NCI-H1092 treated with DMSO at 0.1 percent for 48 hours (cell line): ENCODE measurements around the gene SYNPO.

Experiments
- DNase-seq: peaks from one replicate; lab custom pipeline; 2025; lab: John Stamatoyannopoulos, UW

The SYNPO gene

DNA sequence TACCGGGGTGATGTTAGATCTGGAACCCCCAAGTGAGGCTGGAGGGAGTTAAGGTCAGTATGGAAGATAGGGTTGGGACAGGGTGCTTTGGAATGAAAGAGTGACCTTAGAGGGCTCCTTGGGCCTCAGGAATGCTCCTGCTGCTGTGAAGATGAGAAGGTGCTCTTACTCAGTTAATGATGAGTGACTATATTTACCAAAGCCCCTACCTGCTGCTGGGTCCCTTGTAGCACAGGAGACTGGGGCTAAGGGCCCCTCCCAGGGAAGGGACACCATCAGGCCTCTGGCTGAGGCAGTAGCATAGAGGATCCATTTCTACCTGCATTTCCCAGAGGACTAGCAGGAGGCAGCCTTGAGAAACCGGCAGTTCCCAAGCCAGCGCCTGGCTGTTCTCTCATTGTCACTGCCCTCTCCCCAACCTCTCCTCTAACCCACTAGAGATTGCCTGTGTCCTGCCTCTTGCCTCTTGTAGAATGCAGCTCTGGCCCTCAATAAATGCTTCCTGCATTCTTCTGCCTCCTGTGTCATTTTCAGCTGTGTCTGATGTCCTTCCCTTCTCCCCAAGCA is 18.3 kb downstream of the SYNPO start:
- DNase-seq: no peak

DNA sequence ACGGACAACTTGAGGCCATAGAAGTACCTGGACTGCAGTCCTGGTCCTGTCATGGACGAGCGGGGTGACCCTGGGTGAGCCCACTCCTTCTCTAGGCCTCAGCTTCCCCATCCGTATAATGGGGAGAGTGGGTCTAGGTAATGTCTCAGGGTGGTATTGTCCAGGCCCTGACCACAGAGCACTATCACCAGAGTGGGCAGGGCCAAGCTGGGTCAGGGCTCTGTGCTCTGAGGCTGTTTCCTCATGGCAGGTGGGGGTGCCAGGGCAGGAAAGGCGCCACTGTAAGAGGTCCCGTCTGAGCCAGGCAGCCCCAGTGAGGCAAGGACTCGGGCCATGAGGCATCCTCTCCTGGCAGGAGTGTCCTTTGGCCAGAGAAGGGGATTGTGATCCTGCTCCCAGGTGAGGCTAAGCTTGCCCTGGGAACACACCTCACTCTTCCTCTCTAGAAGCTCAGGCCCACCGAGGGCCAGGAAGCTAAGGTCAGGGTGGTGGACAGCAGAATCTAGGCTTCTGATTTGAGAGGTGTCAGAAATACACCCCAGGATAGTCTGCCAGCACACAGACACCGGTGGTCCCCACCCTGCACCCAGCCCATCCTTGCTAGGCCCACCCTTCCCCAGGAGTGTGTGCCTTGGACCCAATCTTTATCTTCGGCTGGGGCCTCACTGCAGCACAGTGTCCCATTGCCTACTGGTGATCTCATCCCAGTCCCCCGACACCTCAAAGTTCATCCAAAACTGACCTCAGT is 19.1 kb downstream of the SYNPO start:
- DNase-seq: no peak

DNA sequence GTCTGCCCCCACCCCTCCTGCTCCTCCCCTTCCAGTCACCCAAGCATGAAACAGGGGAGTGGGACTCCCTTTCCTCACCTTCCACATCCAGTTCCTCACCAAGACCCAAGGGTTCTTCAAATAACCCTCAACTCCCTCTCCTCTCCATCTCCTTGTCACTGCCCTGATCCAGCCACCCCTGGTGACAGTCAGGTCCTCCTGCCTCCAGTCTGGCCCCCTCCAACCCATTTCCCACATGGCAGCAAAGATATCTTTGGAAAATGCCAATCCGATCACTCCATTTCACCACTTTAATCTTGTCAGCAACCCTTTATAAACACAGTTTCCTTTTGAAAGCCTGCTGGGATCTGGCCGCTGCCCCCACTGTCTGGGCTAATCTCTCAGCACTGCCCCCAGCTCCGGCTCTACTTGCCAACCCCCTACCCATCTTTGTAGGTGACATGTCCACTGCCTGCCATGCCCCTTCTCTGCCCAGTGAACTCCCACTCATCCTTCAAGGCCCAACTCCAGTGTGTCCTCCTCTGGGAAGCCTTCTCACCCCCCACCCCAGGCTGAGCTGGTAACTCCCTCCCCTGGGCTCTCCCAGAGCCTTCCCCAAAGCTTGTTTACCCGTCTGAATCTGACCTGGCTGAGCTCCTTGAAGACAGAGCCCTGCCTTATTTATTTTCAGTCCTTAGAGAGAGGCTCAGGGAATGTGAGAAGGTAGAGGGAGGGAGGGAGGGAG is 19.8 kb downstream of the SYNPO start:
- no peak for DNase-seq

DNA sequence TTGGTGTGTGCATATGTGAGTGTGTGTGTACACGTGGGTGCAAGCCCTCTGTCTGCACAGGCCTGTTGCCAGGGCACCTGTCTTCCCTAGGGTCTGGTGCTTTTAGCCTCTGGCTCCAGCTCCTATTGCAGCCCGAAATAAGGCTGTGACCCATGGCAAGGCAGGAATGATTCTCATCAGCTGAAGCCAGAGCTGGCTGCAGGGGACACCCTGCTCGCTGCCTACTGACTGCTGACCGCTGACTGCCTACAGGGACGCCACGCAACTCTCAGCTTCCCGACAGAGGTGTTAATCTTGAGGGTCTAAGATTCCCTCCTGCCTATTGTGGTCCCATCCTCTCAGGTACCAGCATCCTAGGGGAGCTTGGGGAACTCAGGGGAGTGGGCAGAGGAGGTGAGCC is 20.6 kb downstream of the SYNPO start, which contains the start of gene MYOZ3:
TSS of gene MYOZ3 (plus strand) at position 166 of the 400 bp plus-strand sequence. CDS start 1,691 bp downstream, outside the sequence.
- no peak for DNase-seq

DNA sequence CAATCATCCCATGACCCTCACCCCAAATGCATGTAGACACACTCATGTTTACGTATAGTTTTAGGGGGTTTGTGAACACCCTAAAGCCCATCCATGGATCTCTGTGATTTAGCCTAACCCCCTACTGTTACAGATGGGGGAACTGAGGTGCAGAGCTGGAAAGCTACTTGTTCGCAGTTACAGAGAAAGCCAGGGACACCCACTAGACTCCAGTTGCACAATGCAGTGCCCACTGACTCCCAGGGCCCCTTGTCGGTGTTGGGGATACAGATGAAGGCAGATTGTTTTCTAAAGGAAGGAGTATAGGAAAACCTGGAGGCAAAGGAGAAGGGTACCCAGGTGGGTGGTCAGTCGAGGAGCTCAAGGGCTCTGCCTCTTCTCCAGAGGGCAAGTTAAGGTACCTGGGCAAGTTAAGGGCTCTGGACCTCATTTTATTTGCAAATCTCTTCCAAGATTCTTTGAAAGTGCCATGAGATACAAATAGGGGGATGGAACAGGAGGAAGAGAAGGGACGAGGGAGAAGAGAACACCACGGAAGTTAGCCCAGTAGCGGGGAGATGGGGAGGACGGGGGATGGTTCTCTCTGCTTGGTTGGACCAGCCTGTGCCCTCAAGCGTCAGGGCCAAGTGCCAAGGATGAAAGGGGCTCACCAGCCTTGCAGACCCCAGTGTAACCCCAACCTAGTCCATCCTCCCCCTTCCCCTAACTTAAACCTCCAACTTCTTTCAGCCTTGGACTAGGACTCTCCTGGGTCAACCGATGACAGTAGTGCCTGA is 21.5 kb downstream of the SYNPO start:
- DNase-seq: no peak

DNA sequence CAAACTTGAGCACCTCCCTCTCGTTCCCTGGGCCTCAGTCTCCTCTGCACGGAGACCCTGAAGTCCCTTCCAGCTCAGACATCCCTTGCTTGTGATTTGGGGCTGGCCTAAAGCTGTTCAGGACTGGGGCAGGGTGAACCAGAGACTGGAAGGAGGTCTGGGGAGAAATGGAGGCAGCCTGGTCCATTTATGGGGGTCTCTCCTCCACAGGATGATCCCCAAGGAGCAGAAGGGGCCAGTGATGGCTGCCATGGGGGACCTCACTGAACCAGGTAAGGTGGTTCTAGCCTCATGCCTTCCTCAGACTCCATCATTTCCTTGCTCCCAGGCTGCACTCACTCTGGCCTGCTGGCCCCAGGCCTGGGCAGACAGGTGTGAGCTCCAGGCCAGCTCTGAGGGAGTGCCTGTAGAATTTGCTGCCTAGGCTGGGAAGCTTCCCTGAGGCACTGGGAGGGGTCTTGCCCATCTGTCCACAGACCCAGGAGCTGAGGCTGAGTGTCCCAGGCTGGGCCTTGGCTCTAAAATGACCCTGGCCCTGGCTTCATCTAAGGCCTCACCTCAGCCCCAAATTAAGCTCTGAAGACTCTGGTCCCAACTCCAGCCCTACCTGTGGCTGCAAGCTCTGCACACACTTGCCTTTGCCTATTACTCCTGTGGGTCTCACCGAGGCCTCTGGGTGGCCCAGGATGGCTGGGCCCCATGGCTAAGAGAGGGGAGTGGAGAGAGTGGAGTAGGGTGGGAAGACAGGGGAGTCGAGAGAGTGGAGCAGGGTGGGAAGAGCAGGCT is 22.5 kb downstream of the SYNPO start:
- DNase-seq: no peak

DNA sequence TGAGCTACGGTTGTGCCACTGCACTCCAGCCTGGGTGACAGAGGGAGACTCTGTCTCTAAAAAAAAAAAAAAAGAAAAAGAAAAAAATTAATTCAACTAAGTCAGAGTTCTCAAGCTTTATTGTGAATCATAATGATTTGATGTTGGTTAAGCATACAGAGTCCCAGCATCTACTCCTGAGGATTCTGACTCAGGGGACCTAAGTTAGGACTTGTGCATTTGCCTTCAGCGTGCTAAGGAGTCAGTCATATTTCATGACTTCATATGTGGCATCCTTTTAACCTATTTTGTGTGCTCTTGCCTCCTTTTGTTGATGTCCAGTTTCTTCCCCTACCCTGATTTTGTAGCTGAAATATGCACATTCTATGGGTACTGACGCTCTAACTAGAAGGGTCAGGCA is 23.5 kb downstream of the SYNPO start:
- no peak for DNase-seq

DNA sequence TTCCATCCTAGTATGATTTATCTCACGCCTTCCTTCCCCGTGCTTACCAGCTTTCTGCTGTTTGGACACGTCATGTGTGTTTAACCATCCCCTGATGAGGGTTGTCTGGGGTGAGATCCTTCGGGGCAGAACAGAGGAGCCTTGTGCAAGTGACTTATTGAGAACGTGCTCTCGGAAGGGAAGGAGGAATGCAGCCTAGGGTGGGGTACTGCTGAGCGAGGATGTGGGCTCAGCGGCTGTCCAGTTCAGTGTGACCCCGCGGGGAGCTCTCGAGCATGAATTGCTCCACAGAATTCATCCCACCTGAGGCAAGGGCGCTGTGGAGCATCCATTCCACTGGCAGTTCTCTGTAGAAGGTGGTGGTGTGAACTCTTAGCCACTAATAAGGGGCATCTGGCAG is 24.6 kb downstream of the SYNPO start:
- no peak for DNase-seq

DNA sequence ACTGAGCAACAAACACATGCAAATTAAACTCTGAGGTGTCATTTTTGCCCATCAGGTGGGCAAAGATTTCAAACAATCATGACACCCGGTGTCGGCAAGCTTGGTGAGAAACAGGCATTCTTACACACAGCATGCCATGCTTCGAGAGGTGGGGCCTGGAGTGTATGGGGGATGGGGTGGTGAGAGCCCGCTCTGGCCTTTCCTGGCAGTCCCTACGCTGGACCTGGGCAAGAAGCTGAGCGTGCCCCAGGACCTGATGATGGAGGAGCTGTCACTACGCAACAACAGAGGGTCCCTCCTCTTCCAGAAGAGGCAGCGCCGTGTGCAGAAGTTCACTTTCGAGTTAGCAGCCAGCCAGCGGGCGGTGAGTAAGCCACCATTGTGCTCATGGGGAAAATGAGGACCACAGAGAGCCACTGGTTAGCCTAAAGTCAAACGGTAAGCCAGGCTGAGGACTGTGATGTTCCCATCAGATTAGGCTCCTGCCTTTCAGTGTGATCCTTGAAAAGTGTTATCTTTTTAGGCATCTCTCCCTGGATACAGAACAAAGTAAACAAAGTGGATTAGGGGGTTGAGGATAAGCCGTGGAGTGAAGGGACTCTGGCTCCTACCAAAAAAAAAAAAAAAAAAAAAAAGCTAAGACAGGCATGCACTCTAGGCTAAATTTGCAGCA is 30.0 kb downstream of the SYNPO start:
- no peak for DNase-seq

DNA sequence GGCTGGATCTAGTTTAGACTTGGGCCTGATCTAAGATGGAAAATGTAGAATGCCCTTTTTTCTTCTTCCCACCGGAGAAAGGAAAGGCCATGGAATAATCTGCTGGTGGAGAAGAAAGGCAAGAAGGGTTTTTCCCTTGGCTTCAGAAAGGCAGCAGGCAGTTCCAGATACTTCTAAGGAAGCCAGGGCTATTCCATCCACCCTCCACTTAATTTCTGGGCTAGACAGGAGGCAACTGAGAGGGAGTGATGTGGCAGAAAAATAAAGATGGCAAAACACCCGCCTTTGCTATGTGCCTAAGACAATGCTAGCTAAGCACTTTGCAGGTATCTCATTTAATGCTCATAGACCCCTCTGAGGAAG is 30.5 kb downstream of the SYNPO start:
- DNase-seq: no peak

DNA sequence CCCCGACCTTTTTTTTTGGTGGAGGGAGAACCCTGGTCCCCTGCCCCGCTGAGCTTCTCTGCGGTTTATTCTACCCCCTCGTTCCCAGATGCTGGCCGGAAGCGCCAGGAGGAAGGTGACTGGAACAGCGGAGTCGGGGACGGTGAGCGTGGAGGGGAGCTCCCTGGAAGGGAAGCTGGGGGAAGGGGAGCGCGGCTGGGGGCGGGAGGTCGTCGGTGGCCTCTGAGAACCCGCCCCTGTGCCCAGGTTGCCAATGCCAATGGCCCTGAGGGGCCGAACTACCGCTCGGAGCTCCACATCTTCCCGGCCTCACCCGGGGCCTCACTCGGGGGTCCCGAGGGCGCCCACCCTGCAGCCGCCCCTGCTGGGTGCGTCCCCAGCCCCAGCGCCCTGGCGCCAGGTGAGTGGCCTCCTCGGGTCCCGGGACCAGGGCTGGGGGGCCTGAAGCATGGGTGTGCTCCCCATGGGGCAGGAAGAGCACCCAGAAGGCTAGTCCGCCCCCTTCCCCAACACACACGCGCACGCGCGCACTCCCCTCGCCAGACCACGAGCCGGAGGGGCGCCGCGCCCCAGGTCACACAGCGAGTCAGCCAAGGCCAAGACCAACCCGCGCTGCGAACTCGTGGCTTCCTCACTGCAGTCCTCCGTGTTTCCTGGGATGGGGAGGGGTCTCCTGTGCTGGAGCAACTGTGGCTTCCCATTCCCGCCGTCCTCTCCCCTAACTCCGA is 31.2 kb downstream of the SYNPO start:
- no peak for DNase-seq

DNA sequence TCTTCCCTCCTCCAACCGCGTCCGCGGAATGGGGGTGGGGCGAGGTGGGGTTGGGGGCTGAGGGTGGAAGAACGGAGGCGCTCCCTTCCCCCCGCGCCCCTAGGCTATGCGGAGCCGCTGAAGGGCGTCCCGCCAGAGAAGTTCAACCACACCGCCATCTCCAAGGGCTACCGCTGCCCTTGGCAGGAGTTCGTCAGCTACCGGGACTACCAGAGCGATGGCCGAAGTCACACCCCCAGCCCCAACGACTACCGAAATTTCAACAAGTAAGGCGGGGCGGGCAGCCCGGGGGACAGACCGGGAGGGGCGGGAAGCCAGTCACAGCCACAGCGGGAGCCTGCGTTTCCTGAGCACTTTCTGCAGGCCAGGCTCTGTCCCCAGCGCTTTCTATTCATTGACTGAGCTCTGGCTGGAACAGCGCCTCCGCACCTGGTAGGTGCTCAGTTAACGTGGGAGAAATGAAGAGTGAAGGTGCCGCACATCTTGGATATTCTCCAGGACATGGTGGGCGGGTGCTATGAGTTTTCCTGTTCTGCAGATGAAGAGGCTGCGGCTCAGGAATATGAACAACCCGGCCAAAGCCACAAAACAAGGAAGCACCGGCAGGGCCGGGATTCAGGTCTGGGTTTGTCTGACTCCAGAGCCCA is 31.9 kb downstream of the SYNPO start:
- DNase-seq: no peak

DNA sequence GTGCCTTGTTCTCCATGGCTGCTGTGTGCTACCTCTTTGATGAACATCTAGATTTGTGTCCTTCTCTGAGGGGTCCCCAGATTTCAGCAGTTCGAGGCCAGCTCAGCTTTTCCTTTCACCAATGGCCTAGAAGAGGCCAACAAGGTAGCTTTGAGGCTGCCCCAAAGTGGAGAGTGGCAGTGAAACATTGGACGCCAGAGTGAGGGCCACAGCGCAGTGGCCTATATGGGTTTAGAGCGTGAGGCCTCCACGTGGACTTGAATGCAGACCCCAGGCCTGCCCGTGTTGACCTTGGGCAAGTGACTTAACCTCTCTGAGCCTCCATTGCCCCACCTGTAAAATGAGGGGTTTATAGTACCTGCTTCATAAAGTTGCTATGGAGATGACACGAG is 32.4 kb downstream of the SYNPO start:
- no peak for DNase-seq

DNA sequence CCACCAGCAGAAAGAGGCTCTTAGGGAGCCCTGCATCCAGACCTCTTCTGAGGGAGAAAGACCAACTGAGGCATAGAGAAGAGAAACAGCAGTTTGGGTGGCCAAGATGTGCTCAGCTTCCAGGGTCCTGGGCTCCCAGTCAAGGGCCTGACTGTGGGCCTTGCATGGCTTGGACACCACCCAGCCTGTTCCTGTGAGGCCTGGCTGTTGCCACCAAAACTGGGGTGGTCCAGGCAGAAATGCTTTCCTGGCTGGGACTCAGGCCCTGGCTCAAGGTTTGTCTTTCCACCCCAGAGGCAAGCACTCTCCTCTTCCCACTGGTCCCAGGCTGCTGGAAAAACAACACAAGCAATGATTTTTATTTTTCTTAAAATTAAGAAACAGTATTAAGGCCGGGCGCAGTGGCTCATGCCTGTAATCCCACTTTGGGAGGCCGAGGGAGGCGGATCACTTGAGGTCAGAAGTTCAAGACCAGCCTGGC is 33.9 kb downstream of the SYNPO start:
- DNase-seq: no peak

DNA sequence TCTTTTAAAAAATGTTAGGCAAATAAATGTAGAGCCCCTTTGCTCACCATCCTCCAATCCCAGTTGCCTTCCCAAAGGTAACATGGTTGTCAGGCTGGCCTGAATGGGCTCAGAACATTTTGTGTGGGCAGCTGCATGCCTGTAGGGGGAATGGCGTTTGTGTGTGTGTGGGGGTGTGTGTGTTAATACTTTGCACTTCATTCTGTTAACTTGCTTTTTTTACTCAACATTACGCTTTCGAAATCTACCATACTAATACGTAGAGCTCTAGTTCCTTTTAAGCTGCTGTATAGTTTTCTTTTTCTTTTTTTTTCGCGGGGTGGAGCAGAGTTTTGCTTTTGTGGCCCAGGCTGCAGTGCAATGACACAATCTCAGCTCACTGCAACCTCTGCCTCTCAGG is 34.6 kb downstream of the SYNPO start:
- no peak for DNase-seq

DNA sequence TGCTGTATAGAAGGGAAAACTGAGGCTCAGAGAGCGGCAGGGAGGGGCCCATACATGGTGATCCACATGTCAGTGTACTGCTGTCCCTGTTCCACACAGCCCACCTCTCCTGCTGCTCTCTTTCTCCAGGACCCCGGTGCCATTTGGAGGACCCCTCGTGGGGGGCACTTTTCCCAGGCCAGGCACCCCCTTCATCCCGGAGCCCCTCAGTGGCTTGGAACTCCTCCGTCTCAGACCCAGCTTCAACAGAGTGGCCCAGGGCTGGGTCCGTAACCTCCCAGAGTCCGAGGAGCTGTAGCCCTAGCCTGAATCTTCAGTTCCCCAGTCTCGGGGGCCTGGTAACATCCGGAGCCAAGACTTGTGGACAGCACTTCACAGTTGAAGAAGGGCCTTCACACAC is 36.1 kb downstream of the SYNPO start:
- DNase-seq: no peak

DNA sequence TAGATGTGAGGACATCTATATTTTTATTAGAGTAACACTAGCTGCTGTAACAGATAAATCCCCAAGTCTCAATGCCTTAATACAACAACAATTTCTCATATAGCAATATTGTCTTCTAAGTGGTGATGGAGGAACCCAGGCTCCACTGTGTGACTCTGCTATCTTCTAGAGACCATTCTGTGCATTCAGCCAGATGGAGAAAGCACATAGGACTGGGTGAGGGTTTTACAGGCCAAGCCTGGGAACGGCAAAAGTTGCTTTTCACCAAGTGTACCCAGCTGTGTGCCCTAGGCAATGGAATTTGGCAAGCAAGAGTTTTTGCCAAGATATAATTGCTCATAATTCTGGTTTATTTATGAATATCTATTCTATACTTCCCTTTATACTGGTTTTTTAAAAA is 48.7 kb downstream of the SYNPO start:
- DNase-seq: no peak

DNA sequence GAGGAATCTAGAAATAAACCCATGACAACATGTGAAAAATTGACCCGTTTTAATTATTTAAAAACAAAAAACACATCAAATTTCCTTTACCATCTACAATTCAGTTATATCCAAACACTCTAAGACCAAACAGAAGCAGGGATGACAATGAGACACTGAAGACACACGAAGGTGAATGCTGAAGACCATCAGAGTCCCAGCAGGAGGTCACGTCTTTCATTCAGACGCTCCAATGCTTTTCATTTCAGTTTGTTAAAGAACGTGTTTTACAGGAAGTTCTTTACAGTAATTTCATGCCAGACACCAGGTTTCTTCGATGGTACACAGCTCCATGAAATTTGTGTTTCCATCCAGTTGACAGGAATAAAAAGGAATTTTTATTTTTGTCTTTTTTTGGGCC is 50.3 kb downstream of the SYNPO start:
- DNase-seq: no peak

DNA sequence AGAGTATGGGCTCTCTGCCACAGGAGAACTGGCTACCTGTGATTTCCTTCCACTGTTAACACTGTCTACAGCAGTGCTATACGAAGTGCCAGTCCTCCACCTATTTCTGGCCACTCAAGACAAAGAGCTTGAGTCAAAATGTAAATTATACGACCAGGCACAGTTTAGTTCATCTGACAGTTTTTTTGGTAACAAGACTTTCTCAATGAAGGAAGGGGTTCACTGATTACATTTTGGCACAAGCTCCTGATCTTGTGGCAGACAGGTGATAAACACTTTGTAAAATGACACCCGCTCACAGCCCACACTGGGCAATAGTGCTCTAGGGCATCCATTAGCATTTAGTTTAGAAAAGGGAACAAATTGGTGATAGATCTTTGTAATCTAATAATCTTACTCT is 51.8 kb downstream of the SYNPO start:
- DNase-seq: no peak

DNA sequence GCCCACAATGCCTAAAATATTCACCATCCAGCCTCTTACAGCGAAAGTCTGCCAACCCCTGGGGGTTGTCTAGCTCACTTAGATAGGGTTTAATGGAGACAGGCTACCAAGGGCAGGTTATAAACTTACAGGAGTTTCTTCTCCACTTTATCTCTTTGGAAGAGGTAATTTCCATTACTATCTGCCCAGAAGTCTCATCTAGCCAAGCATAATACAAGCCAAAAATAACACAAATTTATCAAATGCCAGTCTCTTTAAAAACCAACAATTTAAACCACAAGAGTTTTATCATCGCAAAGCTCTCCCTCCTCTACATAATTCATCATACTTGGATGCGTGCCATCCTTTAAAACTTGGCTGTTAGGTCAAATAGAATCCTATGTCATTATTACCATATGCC is 54.2 kb downstream of the SYNPO start:
- DNase-seq: no peak
